ENCODE results near the gene SP2.

The SP2 gene

GRCh38 chr17:47871048-47871447 lies 25.0 kb upstream of the SP2 start:
- peaks cover 52 to 55% of the 10 kb centered on the region in 2 donors for H3K27me3 ChIP-seq (ENCODE audit: control insufficient read depth in 1 of 2, insufficient read depth in 2 of 2, low read length in 2 of 2)
- no peak overlapping the region for H3K4me3 ChIP-seq (ENCODE audit: low read length in 2 of 2)
- H3K27ac ChIP-seq (ENCODE audit: low read length): no peak overlapping the region
- H3K36me3 ChIP-seq (ENCODE audit: control insufficient read depth in 2 of 2, insufficient read depth in 2 of 2, low read length in 2 of 2): no peaks in the 10 kb centered on the region
- H3K9ac ChIP-seq (ENCODE audit: low read length in 2 of 2): no peak overlapping the region
- H3K4me1 ChIP-seq (ENCODE audit: control insufficient read depth, insufficient read depth, low read length): peaks cover 5% of the 10 kb centered on the region
- no peaks in the 10 kb centered on the region for H3K9me3 ChIP-seq (ENCODE audit: control insufficient read depth in 2 of 2, low read length in 2 of 2)

- Histone ChIP-seq H3K27me3 (ENCODE audit: control insufficient read depth in 1 of 2, insufficient read depth in 2 of 2, low read length in 2 of 2) (peaks cover 48 to 52% of the 10 kb centered on the region in 2 donors), H3K36me3 (ENCODE audit: control insufficient read depth in 2 of 2, insufficient read depth in 2 of 2, low read length in 2 of 2) (no peaks in the 10 kb centered on the region), H3K9me3 (ENCODE audit: control insufficient read depth in 2 of 2, low read length in 2 of 2) (no peaks in the 10 kb centered on the region), H3K4me3 (ENCODE audit: low read length in 2 of 2) (no peak overlapping the region), H3K9ac (ENCODE audit: low read length in 2 of 2) (no peak overlapping the region), H3K27ac (ENCODE audit: low read length) (no peak overlapping the region), H3K4me1 (ENCODE audit: control insufficient read depth, insufficient read depth, low read length) (peaks cover 5% of the 10 kb centered on the region)
Measured at GRCh38 chr17:47872019-47872650, 23.9 kb upstream of the SP2 start.

GRCh38 chr17:47872651-47873161 lies 23.3 kb upstream of the SP2 start:
- H3K4me1 ChIP-seq (ENCODE audit: control insufficient read depth, insufficient read depth, low read length): peaks cover 5% of the 10 kb centered on the region
- peaks cover 51 to 52% of the 10 kb centered on the region in 2 donors for H3K27me3 ChIP-seq (ENCODE audit: control insufficient read depth in 1 of 2, insufficient read depth in 2 of 2, low read length in 2 of 2)
- no peaks in the 10 kb centered on the region for H3K36me3 ChIP-seq (ENCODE audit: control insufficient read depth in 2 of 2, insufficient read depth in 2 of 2, low read length in 2 of 2)
- no peak overlapping the region for H3K27ac ChIP-seq (ENCODE audit: low read length)
- no peak overlapping the region for H3K4me3 ChIP-seq (ENCODE audit: low read length in 2 of 2)
- H3K9me3 ChIP-seq (ENCODE audit: control insufficient read depth in 2 of 2, low read length in 2 of 2): no peaks in the 10 kb centered on the region
- no peak overlapping the region for H3K9ac ChIP-seq (ENCODE audit: low read length in 2 of 2)

GRCh38 chr17:47873200-47874090 lies 22.6 kb upstream of the SP2 start:
- Histone ChIP-seq H3K36me3 (ENCODE audit: control insufficient read depth in 2 of 2, insufficient read depth in 2 of 2, low read length in 2 of 2) (no peaks in the 10 kb centered on the region), H3K27ac (ENCODE audit: low read length) (no peak overlapping the region), H3K27me3 (ENCODE audit: control insufficient read depth in 1 of 2, insufficient read depth in 2 of 2, low read length in 2 of 2) (peaks cover 51 to 57% of the 10 kb centered on the region in 2 donors), H3K4me3 (ENCODE audit: low read length in 2 of 2) (no peak overlapping the region), H3K9me3 (ENCODE audit: control insufficient read depth in 2 of 2, low read length in 2 of 2) (no peaks in the 10 kb centered on the region), H3K4me1 (ENCODE audit: control insufficient read depth, insufficient read depth, low read length) (peaks cover 5% of the 10 kb centered on the region), H3K9ac (ENCODE audit: low read length in 2 of 2) (no peak overlapping the region)

DNA sequence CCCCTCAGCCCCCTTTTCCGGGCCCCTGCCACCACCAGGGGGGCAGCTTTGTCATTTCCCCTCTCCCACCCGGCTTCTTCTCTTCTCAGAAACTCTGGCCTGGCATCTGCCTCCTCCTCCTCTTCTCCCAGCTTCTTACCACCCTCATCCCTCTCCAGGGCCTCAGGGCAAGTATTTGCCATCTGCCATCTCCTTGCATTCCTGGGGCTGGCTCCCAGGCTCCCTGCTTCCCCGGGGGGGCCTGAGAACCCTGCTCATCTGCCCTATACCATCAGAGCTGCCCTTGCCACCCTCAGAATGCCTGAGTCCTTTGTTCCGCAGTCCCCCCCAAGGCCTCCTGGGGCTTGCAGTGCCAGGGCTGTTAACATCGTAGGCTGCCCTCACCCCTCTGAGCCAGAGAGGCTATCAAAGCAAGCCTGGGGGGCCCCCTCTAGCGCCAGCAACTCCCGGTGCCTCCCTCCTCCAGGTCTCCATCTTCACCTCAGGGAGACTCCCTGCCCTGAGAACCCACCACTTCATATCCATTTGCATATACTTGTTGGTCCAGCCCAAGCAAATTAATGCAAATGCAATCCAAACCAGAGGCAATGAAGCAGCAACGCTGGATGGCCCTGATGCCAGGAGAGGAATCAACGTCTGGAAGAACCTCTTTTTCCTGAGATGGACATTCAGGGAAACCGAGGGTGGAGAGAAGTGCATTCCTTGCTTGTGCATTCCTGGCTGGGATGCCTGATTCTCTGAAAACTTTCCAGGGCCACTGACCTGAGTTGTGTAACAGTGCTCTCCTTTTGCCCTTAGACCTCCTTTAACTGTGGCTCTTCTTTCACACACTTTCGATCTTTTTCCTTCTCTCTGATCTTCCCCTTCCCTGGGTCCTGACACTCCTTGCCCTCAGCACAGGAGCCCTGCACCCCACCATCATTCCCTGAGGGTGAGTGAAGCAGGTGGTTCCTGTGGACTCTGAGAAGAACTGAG lies 20.7 kb upstream of the SP2 start:
- Histone ChIP-seq H3K27ac (ENCODE audit: low read length) (no peak overlapping the region), H3K9ac (ENCODE audit: low read length in 2 of 2) (no peak overlapping the region), H3K4me1 (ENCODE audit: control insufficient read depth, insufficient read depth, low read length) (peaks cover 5% of the 10 kb centered on the region), H3K4me3 (ENCODE audit: low read length in 2 of 2) (no peak overlapping the region), H3K9me3 (ENCODE audit: control insufficient read depth in 2 of 2, low read length in 2 of 2) (no peaks in the 10 kb centered on the region), H3K27me3 (ENCODE audit: control insufficient read depth in 1 of 2, insufficient read depth in 2 of 2, low read length in 2 of 2) (peaks cover 48 to 54% of the 10 kb centered on the region in 2 donors), H3K36me3 (ENCODE audit: control insufficient read depth in 2 of 2, insufficient read depth in 2 of 2, low read length in 2 of 2) (no peaks in the 10 kb centered on the region)

DNA sequence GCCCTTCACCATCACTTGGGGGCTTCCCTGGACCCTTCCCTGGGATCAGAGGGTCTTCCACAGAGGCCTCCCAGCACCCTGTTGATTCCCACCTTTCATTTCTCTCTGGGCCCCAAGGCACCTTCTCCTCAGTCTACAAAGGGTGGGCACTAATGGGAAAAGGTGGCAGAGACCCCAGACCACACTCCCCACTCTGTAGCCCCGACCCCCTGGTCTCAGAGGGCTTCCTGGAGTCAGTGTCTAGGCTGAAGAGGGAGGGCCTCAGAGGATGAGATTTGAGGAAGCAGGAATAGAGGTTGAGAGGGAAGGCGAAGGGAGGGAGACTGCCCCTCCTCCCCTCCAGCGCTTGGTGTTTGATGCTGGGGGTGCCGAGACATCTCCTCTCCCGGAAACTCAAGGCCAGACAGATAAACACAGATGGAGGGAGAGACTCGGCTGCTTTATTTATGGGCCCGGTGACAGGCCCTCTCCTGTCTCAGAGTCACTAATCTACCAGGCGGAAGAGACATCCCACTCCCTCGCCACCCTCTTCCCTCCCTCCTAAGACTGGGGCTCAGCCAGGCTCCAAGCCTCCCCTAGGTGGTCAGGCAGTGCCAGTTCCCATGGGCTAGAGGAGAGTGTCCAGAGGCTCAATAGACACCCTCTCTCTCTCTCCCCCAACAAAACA lies 18.5 kb upstream of the SP2 start:
- peaks cover 31 to 46% of the 10 kb centered on the region in 2 donors for H3K27me3 ChIP-seq (ENCODE audit: control insufficient read depth in 1 of 2, insufficient read depth in 2 of 2, low read length in 2 of 2)
- no peak overlapping the region for H3K4me3 ChIP-seq (ENCODE audit: low read length in 2 of 2)
- no peak overlapping the region for H3K9ac ChIP-seq (ENCODE audit: low read length in 2 of 2)
- no peaks in the 10 kb centered on the region for H3K9me3 ChIP-seq (ENCODE audit: control insufficient read depth in 2 of 2, low read length in 2 of 2)
- H3K27ac ChIP-seq (ENCODE audit: low read length): no peak overlapping the region
- no peaks in the 10 kb centered on the region for H3K36me3 ChIP-seq (ENCODE audit: control insufficient read depth in 2 of 2, insufficient read depth in 2 of 2, low read length in 2 of 2)
- H3K4me1 ChIP-seq (ENCODE audit: control insufficient read depth, insufficient read depth, low read length): peaks cover 4% of the 10 kb centered on the region

DNA sequence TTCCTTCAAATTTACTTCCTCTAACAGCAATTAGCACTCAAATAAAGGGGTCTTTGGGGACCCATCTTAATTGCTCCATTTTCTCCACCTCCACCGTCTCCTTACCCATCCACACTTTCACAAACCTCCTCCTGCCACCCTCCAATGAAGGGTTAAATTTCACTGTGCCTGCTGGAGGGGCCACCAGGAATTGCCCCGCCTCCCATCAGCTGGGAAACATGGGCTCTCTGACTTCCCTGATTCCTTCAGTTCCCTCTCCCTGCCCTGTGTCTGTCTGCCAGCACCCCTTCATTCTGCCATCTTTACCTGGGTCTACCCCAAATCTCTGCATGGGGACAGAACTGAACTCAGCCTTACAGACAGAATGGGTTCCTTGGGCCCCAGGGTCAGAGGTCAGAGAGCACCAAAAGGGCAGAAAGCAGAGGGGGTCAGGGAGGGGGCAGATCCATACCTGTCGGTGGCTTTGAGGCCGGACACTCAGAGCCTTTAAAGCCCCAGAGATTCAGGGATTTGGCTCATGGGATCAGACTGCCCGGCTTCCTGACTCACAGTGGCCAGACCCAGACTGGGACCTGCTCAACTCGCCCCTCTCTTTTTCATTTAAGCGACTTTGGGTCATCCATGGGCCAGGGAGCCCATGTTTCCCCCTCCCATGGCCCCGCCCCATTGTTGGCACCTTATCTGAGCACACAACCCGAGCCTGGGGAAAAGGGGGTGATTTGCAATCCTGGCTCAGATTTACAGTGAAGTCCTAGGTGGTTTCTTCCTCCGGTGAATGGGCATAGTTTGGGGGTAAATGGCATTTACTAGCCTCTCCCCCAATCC lies 17.6 kb upstream of the SP2 start:
- Histone ChIP-seq H3K4me1 (ENCODE audit: control insufficient read depth, insufficient read depth, low read length) (peaks cover 2% of the 10 kb centered on the region), H3K36me3 (ENCODE audit: control insufficient read depth in 2 of 2, insufficient read depth in 2 of 2, low read length in 2 of 2) (no peaks in the 10 kb centered on the region), H3K27me3 (ENCODE audit: control insufficient read depth in 1 of 2, insufficient read depth in 2 of 2, low read length in 2 of 2) (peaks cover 27 to 40% of the 10 kb centered on the region in 2 donors), H3K4me3 (ENCODE audit: low read length in 2 of 2) (no peak overlapping the region), H3K9me3 (ENCODE audit: control insufficient read depth in 2 of 2, low read length in 2 of 2) (no peaks in the 10 kb centered on the region), H3K9ac (ENCODE audit: low read length in 2 of 2) (no peak overlapping the region), H3K27ac (ENCODE audit: low read length) (no peak overlapping the region)

GRCh38 chr17:47879028-47879585 lies 16.9 kb upstream of the SP2 start:
- H3K4me3 ChIP-seq (ENCODE audit: low read length in 2 of 2): no peak overlapping the region
- peaks cover 27 to 40% of the 10 kb centered on the region in 2 donors for H3K27me3 ChIP-seq (ENCODE audit: control insufficient read depth in 1 of 2, insufficient read depth in 2 of 2, low read length in 2 of 2)
- no peaks in the 10 kb centered on the region for H3K36me3 ChIP-seq (ENCODE audit: control insufficient read depth in 2 of 2, insufficient read depth in 2 of 2, low read length in 2 of 2)
- no peak overlapping the region for H3K9ac ChIP-seq (ENCODE audit: low read length in 2 of 2)
- no peak overlapping the region for H3K27ac ChIP-seq (ENCODE audit: low read length)
- H3K4me1 ChIP-seq (ENCODE audit: control insufficient read depth, insufficient read depth, low read length): peaks cover 2% of the 10 kb centered on the region
- no peaks in the 10 kb centered on the region for H3K9me3 ChIP-seq (ENCODE audit: control insufficient read depth in 2 of 2, low read length in 2 of 2)

GRCh38 chr17:47879776-47880454 lies 16.1 kb upstream of the SP2 start:
- Histone ChIP-seq H3K36me3 (ENCODE audit: control insufficient read depth in 2 of 2, insufficient read depth in 2 of 2, low read length in 2 of 2) (no peaks in the 10 kb centered on the region), H3K4me1 (ENCODE audit: control insufficient read depth, insufficient read depth, low read length) (peaks cover 2% of the 10 kb centered on the region), H3K27me3 (ENCODE audit: control insufficient read depth in 1 of 2, insufficient read depth in 2 of 2, low read length in 2 of 2) (peaks cover 23 to 33% of the 10 kb centered on the region in 2 donors), H3K27ac (ENCODE audit: low read length) (no peak overlapping the region), H3K4me3 (ENCODE audit: low read length in 2 of 2) (no peak overlapping the region), H3K9me3 (ENCODE audit: control insufficient read depth in 2 of 2, low read length in 2 of 2) (no peaks in the 10 kb centered on the region), H3K9ac (ENCODE audit: low read length in 2 of 2) (no peak overlapping the region)
